ENCODE data around the gene HSD17B14. TPM values are rescaled to one million over a fixed set of nuclear protein-coding genes. Genes with fewer than 3 reads are reported as not detected.

Gene HSD17B14
- total and polyA plus RNA-seq, 2 of the 13 experiments (the other 11 are each of a cell fraction or from before 2014, with no cell fraction given): 0.58 to 1.2 TPM

DNA sequence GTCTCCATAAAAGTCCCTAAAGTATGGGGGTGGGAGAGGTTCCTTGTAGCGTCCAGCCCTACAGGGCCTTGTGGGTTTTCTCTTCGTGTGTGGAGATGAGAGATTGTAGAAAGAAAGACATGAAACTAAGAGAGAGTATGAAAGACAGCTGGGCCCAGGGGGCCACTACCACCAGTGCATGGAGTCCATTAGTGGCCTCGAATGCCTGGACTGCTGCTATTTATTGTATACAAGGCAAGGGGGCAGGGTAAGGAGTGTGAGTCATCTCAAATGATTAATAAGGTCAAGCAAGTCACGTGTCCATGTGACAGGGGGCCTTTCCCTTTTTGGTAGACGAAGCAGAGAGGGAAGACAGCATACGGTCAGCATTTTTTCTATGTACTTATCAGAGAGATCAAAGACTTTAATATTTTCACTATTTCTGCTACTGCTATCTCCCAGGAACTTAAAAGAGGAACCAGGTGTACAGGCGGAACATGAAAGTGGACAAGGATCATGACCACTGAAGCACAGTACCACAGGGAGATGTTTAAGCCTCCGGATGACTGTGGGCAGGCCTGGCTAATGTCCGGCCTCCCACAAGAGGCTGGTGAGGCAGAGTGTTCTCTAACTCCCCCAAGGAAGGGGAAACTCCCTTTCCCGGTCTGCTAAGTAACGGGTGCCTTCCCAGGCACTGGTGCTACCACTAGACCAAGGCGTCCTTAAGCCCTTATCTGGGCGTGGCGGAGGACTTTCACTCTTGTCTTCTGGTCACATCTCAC lies 55.5 kb downstream of the HSD17B14 start (continued):
- TF ChIP-seq, protein P1, sequence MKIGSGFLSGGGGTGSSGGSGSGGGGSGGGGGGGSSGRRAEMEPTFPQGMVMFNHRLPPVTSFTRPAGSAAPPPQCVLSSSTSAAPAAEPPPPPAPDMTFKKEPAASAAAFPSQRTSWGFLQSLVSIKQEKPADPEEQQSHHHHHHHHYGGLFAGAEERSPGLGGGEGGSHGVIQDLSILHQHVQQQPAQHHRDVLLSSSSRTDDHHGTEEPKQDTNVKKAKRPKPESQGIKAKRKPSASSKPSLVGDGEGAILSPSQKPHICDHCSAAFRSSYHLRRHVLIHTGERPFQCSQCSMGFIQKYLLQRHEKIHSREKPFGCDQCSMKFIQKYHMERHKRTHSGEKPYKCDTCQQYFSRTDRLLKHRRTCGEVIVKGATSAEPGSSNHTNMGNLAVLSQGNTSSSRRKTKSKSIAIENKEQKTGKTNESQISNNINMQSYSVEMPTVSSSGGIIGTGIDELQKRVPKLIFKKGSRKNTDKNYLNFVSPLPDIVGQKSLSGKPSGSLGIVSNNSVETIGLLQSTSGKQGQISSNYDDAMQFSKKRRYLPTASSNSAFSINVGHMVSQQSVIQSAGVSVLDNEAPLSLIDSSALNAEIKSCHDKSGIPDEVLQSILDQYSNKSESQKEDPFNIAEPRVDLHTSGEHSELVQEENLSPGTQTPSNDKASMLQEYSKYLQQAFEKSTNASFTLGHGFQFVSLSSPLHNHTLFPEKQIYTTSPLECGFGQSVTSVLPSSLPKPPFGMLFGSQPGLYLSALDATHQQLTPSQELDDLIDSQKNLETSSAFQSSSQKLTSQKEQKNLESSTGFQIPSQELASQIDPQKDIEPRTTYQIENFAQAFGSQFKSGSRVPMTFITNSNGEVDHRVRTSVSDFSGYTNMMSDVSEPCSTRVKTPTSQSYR (CRISPR knock-in tag; IDR thresholded peaks at IDR 0.05; ENCODE audit: borderline replicate concordance): peak; percentile 75; the same call in 1 of the 2 replicates
- TF ChIP-seq, protein P2, sequence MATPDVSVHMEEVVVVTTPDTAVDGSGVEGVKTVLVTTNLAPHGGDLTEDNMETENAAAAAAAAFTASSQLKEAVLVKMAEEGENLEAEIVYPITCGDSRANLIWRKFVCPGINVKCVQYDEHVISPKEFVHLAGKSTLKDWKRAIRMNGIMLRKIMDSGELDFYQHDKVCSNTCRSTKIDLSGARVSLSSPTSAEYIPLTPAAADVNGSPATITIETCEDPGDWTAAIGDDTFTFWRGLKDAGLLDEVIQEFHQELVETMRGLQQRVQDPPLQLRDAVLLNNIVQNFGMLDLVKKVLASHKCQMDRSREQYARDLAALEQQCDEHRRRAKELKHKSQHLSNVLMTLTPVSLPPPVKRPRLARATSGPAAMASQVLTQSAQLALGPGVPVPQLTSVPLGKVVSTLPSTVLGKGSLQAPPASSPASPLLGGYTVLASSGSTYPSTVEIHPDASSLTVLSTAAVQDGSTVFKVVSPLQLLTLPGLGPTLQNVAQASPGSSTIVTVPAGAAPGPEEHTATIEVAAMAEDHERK (CRISPR knock-in tag; IDR thresholded peaks at IDR 0.05; ENCODE audit: low read depth): no peak
- TF ChIP-seq, protein P3, sequence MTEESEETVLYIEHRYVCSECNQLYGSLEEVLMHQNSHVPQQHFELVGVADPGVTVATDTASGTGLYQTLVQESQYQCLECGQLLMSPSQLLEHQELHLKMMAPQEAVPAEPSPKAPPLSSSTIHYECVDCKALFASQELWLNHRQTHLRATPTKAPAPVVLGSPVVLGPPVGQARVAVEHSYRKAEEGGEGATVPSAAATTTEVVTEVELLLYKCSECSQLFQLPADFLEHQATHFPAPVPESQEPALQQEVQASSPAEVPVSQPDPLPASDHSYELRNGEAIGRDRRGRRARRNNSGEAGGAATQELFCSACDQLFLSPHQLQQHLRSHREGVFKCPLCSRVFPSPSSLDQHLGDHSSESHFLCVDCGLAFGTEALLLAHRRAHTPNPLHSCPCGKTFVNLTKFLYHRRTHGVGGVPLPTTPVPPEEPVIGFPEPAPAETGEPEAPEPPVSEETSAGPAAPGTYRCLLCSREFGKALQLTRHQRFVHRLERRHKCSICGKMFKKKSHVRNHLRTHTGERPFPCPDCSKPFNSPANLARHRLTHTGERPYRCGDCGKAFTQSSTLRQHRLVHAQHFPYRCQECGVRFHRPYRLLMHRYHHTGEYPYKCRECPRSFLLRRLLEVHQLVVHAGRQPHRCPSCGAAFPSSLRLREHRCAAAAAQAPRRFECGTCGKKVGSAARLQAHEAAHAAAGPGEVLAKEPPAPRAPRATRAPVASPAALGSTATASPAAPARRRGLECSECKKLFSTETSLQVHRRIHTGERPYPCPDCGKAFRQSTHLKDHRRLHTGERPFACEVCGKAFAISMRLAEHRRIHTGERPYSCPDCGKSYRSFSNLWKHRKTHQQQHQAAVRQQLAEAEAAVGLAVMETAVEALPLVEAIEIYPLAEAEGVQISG (CRISPR knock-in tag; IDR thresholded peaks at IDR 0.05): no peak
- TF ChIP-seq, protein P4, sequence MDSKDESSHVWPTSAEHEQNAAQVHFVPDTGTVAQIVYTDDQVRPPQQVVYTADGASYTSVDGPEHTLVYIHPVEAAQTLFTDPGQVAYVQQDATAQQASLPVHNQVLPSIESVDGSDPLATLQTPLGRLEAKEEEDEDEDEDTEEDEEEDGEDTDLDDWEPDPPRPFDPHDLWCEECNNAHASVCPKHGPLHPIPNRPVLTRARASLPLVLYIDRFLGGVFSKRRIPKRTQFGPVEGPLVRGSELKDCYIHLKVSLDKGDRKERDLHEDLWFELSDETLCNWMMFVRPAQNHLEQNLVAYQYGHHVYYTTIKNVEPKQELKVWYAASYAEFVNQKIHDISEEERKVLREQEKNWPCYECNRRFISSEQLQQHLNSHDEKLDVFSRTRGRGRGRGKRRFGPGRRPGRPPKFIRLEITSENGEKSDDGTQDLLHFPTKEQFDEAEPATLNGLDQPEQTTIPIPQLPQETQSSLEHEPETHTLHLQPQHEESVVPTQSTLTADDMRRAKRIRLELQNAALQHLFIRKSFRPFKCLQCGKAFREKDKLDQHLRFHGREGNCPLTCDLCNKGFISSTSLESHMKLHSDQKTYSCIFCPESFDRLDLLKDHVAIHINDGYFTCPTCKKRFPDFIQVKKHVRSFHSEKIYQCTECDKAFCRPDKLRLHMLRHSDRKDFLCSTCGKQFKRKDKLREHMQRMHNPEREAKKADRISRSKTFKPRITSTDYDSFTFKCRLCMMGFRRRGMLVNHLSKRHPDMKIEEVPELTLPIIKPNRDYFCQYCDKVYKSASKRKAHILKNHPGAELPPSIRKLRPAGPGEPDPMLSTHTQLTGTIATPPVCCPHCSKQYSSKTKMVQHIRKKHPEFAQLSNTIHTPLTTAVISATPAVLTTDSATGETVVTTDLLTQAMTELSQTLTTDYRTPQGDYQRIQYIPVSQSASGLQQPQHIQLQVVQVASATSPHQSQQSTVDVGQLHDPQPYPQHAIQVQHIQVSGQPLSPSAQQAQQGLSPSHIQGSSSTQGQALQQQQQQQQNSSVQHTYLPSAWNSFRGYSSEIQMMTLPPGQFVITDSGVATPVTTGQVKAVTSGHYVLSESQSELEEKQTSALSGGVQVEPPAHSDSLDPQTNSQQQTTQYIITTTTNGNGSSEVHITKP (CRISPR knock-in tag; IDR thresholded peaks at IDR 0.05; ENCODE audit: low read depth): peak; percentile 49; the same call in 1 of the 2 replicates
- TF ChIP-seq MIER3 (CRISPR knock-in tag; IDR thresholded peaks at IDR 0.05; ENCODE audit: borderline replicate concordance) (no peak), CENPT (CRISPR knock-in tag; IDR thresholded peaks at IDR 0.05; ENCODE audit: low read depth) (no peak)

Data from HepG2 (cell line).